NCI-H1694 treated with DMSO at 0.1 percent for 48 hours (cell line): ENCODE results near the gene HIVEP3.

Source experiments
- DNase-seq: peaks from one replicate; lab custom pipeline; 2025; lab: John Stamatoyannopoulos, UW

Gene HIVEP3

GRCh38 chr1:41682845-41683625 lies 235.7 kb downstream of the HIVEP3 start:
- no peak for DNase-seq

GRCh38 chr1:41682149-41682548 lies 236.6 kb downstream of the HIVEP3 start:
- DNase-seq: no peak

- no peak for DNase-seq
Measured at GRCh38 chr1:41681331-41682098, 237.2 kb downstream of the HIVEP3 start.

- no peak for DNase-seq
Measured at GRCh38 chr1:41679994-41680393, 238.7 kb downstream of the HIVEP3 start.

GRCh38 chr1:41679531-41679930 lies 239.2 kb downstream of the HIVEP3 start:
- no peak for DNase-seq

GRCh38 chr1:41678111-41678878 lies 240.4 kb downstream of the HIVEP3 start:
- DNase-seq: peak; percentile 39

- no peak for DNase-seq
Measured at GRCh38 chr1:41677620-41678019, 241.1 kb downstream of the HIVEP3 start.

- DNase-seq: no peak
Measured at GRCh38 chr1:41675401-41675800, 243.3 kb downstream of the HIVEP3 start.

GRCh38 chr1:41674522-41674921 lies 244.2 kb downstream of the HIVEP3 start:
- no peak for DNase-seq

GRCh38 chr1:41673806-41674205 lies 244.9 kb downstream of the HIVEP3 start:
- DNase-seq: no peak

- no peak for DNase-seq
Measured at GRCh38 chr1:41673378-41673777, 245.3 kb downstream of the HIVEP3 start.

- DNase-seq: no peak
Measured at GRCh38 chr1:41672641-41673361, 245.9 kb downstream of the HIVEP3 start.

GRCh38 chr1:41672173-41672572 lies 246.5 kb downstream of the HIVEP3 start:
- DNase-seq: no peak

- peak; percentile 27 for DNase-seq
Measured at GRCh38 chr1:41671116-41671755, 247.5 kb downstream of the HIVEP3 start.

GRCh38 chr1:41670217-41670957 lies 248.3 kb downstream of the HIVEP3 start:
- DNase-seq: no peak

GRCh38 chr1:41668967-41669366 lies 249.8 kb downstream of the HIVEP3 start:
- DNase-seq: no peak

GRCh38 chr1:41668054-41668660 lies 250.6 kb downstream of the HIVEP3 start:
- no peak for DNase-seq

- DNase-seq: peak; percentile 41
Measured at GRCh38 chr1:41666981-41667631, 251.6 kb downstream of the HIVEP3 start.
